GM19455 (cell line): ENCODE measurements around the gene OR51M1.
A peak's percentile ranks its signal among the peaks of the same experiment; 100 is the strongest.
"Not testable (repeated sequence)": the region's sequence is repeated elsewhere in the genome, so short reads cannot be mapped to it uniquely, and the experiment has no call there.

Source experiments
- ATAC-seq: cut with Tn5 transposase; IDR thresholded peaks from one replicate; pipeline ENCODE4 v1.9.1; 2021; ENCODE audit not compliant: unreplicated experiment

Gene OR51M1, protein sequence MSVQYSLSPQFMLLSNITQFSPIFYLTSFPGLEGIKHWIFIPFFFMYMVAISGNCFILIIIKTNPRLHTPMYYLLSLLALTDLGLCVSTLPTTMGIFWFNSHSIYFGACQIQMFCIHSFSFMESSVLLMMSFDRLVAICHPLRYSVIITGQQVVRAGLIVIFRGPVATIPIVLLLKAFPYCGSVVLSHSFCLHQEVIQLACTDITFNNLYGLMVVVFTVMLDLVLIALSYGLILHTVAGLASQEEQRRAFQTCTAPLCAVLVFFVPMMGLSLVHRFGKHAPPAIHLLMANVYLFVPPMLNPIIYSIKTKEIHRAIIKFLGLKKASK

GRCh38 chr11:5383576-5383975, at the start of gene OR51M1:
Gene OR51M1, plus strand, starts transcription at chr11:5383812. Its CDS starts 5,587 bp downstream, at chr11:5389399.
- no peak for ATAC-seq

GRCh38 chr11:5335170-5335569, 48.4 kb upstream of the OR51M1 start:
- ATAC-seq: no peak

DNA sequence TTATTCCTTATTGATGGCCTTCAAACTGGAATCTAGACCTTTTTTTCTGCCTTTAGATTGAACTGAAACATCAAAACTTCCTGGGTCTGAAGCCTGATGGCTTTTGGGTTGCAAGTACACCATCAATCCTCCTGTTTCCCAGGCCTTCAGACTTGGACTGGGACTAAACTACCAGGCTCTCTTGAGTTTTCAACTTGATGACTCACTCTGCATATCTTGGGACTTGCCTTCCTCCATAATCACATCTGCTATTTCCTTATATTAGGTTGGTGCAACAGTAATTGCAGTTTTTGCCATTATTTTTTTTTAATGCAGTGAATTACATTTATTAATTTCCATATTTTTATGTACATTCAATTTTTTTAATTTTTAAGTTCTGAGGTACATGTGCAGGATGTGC, 47.3 kb upstream of the OR51M1 start:
- no peak for ATAC-seq

- not testable (repeated sequence) for ATAC-seq
Measured at GRCh38 chr11:5337253-5337652, 46.4 kb upstream of the OR51M1 start.

- peak; percentile 56 for ATAC-seq
Measured at GRCh38 chr11:5339771-5340322, 43.8 kb upstream of the OR51M1 start.

DNA sequence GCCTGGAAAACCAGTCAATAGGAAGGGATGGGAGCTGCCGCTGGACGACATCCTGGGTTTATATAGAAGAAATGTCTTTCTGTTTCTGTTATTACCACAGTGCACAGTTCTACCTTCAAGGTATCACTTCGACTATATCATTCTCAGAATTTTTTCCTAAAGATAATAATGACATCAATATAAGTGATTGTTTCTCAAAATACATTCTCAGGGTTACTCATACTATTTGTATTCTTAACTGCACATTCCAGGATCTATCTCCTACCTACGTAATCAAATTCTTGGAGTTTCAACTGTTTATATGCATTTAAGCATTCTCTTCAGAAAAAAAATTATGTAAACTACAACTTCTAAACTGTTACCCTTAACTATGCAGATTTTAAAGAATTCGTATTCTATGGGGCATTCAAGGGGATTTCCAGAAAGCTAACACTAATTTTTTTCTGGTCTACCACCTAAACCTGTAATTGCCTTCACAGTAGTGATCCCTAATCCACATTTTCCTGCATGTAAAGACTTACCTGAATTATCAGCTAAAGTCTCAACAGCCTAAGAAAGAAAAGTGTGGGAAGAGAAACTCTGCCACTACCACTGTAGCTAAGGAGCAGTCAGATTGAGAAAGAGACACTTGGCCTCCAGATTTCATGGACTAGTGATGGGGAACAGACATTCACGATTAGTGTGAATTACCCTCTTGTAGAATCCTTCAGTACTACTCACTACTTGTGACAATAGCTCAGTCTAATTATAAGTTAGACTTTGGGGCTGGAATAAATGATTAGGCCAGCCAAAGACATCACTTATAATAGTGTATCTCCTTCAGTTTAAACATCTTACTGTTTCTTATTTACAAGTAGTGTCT, 39.9 kb upstream of the OR51M1 start, which contains the start of gene OR51B5:
Gene OR51B5, minus strand, starts transcription at position 51 of the 862 bp plus-strand sequence. Its CDS starts 0 bp downstream, at position 51.
- no peak for ATAC-seq

DNA sequence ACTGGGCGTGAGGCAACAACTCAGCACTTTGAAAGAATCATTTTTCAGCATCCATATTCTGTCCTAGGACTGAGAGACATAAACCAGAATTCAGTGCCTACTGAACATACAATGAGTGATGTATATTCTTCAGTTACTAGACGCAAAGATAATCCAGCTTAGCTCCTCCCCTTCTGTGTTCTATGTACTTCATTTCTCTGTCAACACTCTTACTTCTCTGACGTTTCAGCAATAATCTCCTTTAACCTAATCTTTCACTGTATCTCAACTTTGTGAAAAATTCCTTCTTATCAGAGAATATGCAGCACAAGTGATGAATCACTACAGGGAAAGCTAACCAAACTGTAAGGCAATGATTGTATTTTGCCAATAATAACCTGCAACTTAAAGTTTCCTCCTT, 37.8 kb upstream of the OR51M1 start:
- ATAC-seq: no peak

DNA sequence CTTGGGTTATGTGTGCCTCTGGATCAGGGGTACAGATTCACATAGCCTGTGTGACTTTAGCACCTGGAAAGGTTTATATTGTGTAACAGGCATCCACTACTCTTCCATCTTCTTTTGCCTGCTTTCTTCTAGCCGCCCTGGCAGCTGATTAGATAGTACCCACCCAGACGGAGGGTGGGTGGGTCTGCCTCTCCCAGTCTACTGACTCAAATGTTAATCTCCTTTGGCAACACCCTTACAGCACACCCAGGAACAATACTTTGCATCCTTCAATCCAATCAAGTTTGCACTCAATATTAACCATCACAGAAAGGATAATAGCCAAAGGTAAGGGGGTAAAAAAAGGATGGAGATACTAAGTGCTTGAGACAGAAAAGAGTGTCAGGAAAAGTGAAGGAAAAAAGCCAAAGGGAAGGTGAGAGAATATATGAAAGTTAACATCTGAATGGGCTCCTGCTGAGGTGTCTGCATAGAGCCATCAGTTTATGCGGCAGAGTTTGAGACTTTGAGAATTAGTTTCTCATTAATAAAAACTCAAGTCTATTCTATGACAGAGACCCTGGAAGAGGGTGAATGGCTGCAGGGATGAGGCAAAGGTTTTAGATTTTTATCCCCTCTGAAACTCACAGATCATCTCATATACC, 34.9 kb upstream of the OR51M1 start:
- no peak for ATAC-seq

- no peak for ATAC-seq
Measured at GRCh38 chr11:5349550-5349949, 34.1 kb upstream of the OR51M1 start.

DNA sequence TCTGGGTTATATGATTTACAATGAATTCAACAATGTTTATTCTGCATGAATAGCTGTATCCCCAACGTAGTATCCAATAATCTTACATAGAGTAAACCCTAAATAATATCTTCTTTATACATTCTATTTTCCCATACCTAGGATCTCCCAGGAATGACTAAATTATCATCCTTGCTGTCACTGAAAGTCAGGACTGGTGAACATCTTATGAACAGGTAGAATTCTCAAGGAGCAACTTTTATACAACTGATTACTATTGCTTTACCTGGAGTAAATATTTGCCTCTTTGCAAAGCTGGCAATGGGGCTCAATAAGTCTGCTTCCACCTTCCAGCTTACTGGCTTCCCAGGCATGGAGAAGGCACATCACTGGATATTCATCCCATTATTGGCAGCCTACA, 32.4 kb upstream of the OR51M1 start, which contains the start of gene OR51B6:
Gene OR51B6, plus strand, starts transcription at position 301 of the 400 bp plus-strand sequence. Its CDS starts 0 bp downstream, at position 301.
- no peak for ATAC-seq

GRCh38 chr11:5356031-5356430, 27.6 kb upstream of the OR51M1 start:
- ATAC-seq: not testable (repeated sequence)

- ATAC-seq: no peak
Measured at GRCh38 chr11:5362017-5362625, 21.5 kb upstream of the OR51M1 start.

GRCh38 chr11:5363679-5364078, 19.9 kb upstream of the OR51M1 start:
- ATAC-seq: no peak

DNA sequence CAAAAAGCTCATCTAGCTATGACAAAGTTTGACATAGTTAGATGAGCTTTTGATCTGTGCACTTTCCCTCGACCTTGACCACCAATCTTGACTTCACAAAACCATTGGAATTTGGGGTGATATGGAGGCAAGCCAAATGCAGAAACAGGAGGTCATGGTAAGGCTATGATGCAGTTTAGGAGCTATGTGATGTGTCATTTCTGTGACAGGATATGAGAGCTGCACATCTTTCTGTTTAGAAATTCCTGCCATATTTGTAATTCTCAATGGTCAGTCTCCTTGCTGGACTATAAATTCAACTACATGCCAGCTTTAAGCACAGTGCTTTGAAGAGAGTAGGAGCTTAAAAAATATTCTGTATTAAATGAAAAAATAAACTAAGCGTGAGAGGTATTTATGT, 19.4 kb upstream of the OR51M1 start:
- no peak for ATAC-seq

DNA sequence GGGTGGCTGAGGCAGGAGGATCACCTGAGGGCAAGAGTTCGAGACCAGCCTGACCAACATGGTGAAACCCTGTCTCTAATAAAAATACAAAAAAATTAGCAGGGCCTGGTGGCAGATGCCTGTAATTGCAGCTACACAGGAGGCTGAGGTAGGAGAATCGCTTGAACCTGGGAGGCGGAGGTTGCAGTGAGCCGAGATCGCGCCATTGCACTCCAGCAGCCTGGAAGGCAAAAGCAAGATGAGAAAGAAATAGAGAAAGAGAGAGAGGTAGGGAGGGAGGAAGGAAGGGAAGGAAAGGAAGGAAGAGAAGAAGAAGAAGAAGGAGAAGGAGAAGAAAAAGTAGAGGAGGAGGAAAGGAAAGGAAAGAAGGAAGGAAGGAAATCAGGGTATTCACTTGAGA, 17.2 kb upstream of the OR51M1 start:
- ATAC-seq: not testable (repeated sequence)

DNA sequence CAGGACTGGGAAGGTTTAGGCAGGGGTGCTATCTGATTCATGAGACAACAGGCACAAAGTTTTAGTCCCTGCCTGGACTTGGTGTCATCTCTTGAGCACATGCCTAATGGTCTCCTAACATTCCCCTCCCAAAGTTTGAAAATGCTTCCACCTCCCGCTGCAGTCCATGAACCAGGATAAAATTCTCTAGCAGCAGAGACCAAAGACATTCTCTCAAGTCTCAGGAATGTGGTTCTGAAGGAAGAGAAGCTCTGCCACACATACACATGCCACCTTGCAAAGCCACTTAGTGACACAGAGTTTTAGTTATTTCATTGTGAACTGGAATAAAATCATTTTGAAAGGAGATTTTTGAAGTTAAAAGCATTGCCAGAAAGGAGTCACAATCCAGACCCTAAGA, 16.8 kb upstream of the OR51M1 start:
- ATAC-seq: no peak

GRCh38 chr11:5367448-5368074, 16.1 kb upstream of the OR51M1 start:
- no peak for ATAC-seq

DNA sequence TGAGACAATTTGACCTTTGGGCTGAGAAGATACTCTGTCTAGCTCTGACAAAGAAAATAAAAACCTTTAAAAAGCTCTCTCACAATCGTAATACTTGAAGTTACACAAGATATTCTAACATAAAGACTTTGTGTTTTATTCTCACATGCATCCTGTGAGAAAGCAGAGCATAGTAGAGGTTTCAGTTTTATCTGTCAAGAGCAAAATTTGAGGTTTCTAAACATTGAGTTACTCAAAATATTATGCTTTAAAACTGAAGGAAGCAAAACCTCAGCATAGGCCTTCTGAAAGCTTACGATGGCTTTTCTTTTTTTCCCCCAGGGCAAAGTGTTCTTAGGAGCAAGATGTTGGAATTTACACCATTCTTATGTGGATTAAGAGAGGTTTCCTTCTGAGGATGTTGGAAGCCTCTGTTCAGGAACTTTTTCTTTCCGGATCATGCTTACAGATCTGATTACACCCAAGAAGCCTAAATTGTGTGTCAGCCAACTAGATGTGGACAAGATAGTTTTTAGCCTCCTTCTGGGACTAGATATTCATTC, 15.0 kb upstream of the OR51M1 start:
- no peak for ATAC-seq

DNA sequence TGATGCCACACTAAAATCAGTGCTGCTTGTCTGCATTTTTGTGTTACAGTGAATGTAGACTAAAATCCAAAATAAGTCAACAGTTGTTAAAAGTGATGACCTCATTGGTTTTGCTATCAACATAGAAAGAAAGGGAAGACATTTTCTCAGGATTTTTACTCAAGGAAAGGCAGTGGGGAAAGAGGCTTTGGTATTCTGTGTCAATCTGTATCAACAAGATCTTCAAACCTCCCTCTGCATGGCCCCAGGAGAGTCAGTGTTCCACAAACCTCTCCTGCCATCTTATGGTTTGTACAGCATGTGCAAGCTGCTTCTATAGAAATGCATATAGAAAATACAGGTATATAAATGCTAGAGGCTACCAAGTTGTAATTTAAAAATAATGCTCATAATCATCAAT, 13.8 kb upstream of the OR51M1 start:
- no peak for ATAC-seq
